HG03066 (cell line): ENCODE results near the gene WTAP.

Experiments
- ATAC-seq: cut with Tn5 transposase; IDR thresholded peaks from one replicate; pipeline ENCODE4 v1.9.1; 2021; ENCODE audit warnings: low read depth; ENCODE audit not compliant: unreplicated experiment

Gene WTAP

DNA sequence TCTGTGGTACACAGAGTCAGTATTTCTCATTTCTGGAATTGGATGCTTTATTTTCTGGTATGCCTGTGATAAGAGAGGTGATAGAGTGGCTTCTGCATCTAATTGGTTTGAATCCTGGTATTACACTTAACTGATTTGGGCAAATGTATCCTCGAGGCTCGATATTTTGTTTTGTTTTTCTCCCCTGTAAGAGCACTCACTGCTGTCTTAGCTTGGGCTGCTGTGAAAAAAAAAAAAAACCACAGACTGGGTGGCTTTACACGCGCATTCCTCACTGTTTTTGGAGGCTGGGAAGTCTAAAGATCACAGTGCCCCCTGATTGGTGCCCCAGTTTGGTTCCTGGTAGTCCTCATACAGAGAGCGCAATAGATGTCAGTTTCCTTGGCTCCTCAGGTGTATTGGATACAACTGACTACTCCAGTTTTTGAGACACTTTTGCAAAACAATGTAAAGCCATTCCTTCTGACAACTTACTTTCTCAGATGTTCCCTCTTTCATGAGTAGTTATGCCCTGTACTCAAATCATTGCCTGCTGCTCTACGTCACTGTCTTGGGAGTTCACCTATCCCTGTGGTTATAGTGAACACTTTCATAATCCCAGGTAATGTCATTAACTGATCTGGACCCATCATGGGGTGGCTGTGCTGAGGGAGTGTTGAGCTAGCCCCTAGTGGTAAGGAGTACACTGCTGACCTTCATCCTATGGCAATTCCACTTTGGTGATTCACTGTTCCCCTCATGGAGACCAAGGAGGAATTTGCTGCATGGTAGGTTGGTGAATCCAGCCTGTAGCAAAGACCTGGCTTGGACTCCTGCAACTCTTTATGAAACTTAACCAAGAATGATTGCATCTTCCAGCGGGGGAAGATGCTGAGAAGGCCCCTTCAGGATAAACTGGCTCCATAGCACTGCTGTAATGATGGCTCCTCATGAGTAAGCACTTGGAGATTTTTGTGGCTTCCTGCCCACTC, 31.0 kb downstream of the WTAP start:
- ATAC-seq = no peak

DNA sequence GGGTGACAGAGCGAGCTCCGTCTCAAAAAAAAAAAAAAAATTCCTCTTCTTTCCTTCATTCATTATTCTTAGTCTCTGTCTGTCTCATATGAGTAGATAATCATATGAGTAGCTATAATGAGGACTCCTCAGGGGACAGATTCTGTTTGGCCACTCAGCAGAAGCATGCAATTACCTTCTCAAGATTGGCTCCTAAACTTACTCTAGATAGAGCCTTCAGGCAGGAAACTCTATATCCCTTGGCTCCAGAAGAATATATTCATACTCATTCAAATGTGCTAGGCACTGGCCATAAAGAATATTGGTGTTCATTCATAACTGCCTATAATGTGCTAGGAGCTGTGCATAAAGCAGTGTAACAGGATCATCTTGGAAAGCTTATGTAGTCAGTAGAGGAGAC, 32.3 kb downstream of the WTAP start:
- no peak for ATAC-seq

DNA sequence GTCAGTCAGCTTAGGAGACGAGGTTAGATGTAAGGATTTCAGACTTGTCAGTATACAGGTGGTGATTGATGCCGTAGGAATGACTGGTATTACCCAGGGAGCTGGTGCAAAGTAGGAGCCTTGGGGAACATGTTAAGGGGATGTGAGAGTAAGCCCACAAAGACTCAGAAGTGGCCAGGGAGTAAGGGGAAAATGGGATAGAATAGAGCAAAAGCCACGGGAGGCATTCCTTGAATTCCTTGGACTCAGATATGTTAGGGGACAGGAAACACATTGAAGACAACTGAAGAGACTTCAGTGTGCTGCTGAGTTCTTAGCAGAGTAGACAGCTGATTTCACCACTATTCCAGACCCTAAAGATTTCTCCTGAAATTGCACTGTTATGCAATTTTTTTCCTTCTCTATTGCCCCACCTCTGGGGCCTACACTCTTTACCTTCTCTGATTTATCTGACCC, 33.3 kb downstream of the WTAP start:
- no peak for ATAC-seq

DNA sequence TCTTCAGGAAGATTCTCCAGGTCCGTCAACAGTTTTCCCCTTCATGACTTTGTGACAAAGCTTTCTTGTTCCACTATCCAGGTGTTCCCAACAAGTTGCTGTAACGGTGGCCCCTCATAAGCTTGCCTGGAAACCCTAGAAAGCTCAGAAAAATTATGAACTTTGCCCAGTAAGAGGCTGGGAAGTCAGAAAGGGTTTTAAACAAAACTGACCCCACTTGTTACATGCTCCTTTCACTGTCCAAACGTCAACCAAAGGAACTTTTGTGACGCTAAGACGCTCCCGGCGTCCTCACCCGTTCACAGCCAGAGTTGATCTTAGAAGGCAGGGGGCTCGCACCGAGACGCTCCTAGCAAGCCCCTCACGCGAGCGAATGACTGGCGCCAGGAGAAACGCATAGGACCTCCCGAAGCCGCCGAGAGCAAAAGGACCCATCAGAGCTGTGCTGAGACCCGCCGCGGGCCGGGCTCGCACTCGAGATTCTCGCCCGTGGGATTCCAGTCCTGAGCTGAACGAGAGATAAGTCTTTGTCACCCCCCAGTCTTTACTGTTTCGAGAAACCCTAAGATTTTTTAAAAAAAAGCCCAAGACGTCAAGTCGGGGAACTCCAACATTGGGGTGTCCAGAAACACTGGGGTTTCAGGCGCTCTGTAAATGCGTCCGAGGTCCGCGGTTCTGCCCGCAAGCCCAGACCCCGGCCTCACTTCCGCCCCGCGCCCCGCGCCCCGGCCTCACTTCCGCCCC, 34.0 kb downstream of the WTAP start:
- peak; percentile 3 for ATAC-seq

DNA sequence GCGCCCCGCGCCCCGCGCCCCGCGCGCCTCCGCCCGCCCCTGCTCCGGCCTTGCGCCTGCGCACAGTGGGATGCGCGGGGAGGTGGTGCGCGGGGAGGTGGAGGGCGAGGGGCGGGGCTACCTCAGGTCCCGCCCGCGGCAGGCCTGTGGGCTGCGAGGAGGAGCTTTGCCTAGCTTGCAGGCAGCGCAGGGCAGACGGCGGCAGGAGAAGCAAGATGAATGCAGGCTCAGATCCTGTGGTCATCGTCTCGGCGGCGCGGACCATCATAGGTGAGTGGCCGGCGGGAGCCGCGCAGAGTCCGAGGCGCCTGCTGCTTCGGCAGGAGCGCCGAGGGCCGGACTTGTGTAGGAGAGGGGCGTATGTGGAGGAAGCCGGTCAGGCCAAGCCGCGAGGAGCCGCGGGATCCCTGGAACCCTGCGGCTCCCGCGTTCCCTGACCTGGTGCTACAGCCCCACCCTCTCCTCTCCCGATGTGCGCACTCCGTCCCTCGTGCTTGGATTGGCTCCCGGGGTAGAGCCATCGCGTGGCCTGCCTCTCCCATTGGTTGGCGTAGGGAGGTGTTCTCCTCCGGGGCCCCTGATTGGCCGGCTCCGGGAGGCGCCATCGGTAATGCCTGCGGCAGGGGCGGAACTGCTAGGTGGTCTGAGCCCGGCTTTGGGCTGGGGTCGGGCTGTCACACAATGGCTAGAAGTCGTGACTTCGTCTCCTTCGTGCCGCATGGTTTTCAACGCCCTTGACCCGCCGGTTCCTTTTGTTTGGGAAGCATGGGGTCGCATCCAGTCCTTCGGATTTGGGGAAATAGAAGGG, 34.8 kb downstream of the WTAP start, which contains the start of gene ACAT2:
TSS of gene ACAT2 (plus strand) at position 173 of the 808 bp plus-strand sequence. CDS start at position 216, 43 bp downstream.
- peak; percentile 97 for ATAC-seq

DNA sequence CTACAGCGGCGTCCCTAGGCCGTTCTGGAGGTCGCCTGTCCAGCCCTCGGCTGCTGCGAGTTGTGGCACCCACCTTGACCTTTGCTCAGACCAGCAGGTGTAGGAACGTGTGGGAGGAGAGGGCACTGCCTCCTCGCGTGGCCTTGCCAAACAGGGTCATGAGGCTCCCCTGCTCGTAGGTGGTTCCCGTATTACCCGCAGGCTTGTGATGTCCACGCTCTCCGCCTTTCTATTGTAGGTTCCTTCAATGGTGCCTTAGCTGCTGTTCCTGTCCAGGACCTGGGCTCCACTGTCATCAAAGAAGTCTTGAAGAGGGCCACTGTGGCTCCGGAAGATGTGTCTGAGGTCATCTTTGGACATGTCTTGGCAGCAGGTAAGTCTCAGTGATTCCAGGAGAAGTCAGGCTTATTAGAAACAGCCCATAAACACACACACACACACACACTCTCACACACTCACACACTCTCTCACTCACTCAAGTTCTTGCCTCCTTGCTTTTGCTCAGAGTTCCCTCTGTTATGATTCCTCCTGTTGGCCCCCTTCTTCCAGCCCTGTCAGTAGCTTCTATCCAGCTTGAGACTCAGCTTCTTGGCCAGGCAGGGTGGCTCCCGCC, 35.5 kb downstream of the WTAP start:
- ATAC-seq = peak; percentile 2

DNA sequence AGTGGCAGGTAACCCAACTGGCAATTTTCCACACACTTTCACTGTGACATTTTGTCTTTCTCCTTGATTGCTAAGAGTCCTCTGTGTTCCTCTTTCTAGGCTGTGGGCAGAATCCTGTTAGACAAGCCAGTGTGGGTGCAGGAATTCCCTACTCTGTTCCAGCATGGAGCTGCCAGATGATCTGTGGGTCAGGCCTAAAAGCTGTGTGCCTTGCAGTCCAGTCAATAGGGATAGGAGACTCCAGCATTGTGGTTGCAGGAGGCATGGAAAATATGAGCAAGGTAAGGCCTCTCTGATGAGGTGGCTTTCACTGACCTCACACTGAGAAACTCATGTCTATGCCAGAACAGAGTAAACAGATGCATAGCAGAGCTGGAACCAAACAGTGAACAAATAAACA, 39.6 kb downstream of the WTAP start:
- ATAC-seq = no peak

DNA sequence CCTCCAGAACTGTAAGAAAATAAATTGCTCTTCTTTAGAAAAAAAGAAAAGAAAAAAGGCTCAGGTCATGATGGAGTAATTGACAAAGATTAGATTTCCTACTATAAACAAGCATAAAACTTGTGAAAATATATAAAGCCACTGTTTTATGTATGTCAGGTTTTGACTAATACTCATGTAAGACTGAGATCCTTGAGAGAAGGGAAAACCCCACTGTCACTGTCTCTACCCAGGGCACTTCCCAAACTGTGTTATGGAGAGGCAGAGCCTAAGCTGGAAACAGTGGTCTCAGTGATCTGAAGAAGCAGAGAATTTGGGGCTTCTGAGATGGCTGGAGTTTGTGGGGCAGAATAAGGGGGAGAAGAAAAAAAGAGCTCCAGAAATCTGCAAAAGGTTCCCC, 42.2 kb downstream of the WTAP start:
- no peak for ATAC-seq

DNA sequence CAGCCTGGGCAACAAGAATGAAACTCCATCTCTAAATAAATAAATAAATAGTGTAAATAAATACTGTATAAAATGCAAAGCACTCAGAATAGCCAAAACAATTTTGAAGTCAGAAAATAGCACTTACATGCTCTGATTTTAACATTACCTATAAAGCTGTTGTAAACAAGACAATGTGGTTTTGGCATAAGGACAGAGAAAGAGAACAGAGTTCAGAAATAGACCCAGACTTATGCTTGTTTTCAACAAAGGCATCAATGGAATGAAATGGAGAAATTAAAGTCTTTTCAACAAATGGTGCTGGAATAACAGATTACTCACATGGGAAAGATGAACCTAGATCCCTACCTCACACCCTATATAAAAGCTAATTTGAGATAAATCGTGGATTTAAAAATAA, 44.9 kb downstream of the WTAP start:
- no peak for ATAC-seq

DNA sequence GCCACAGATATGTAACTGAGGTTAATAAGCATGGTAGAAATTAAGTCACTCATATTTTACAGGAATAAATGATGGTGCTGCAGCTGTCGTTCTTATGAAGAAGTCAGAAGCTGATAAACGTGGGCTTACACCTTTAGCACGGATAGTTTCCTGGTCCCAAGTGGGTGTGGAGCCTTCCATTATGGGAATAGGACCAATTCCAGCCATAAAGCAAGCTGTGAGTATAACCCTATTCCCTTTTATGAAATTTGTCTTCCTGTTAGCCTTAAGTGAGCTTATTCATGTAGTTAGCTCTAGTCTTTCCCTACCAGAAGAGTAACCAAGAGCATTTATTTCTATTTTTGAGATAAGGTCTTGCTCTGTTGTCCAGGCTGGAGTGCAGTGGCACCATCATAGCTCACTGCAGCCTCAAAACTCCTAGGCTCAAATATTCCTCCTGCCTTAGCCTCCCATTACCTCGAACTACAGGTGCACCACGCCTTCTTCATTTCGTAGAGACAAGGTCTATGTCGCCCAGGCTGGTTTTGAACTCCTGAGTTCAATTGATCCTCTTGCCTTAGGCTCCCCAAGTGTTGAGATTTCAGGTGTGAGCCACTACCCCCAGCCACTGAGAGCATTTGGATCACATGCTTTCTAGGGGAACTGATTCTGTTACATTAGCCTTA, 50.1 kb downstream of the WTAP start:
- no peak for ATAC-seq

DNA sequence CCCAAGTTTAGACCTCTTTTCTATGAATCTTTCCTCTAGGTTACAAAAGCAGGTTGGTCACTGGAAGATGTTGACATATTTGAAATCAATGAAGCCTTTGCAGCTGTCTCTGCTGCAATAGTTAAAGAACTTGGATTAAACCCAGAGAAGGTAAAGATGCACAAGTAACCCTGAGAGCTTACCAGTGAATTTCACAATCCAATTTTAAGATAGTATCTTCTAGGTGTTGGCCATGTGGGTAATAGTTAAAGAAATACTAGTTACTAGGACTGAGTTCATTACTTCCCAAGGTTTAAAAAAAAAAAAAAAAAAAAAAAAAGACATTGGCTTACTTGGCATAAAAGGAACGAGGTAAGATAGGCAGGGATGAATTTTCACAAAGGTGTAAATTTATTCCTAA, 50.8 kb downstream of the WTAP start:
- ATAC-seq = no peak

DNA sequence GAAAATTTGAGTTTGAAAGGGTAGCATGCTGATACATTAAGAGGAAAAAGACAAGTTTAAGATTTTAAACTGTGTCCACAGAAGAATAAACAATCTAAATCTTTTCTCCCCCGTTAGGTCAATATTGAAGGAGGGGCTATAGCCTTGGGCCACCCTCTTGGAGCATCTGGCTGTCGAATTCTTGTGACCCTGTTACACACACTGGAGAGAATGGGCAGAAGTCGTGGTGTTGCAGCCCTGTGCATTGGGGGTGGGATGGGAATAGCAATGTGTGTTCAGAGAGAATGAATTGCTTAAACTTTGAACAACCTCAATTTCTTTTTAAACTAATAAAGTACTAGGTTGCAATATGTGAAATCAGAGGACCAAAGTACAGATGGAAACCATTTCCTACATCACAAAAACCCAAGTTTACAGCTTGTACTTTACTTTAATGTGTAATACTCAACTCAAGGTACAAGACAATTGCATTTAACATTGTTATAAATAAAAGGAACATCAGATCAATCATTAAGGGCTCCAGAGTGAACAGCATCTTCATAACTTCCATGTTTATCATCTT, 51.3 kb downstream of the WTAP start:
- ATAC-seq = no peak

DNA sequence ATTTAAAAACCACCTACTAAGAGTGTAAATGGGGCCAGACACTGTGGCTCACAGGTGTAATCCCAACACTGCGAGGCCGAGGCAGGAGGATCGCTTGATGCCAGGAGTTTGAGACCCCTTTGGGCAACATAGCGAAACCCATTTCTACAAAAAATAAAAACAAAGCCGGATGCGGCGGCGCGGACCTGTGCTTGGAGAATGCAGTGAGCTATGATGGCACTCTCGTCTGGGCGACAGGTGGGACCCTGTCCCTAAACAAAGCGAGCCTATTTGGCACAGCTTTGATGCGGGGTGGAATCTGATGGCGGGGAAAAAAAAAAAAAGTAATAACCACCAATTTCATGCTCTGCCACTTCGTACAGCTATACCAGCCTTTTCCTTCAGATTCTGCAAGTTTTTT, 61.0 kb downstream of the WTAP start:
- no peak for ATAC-seq

DNA sequence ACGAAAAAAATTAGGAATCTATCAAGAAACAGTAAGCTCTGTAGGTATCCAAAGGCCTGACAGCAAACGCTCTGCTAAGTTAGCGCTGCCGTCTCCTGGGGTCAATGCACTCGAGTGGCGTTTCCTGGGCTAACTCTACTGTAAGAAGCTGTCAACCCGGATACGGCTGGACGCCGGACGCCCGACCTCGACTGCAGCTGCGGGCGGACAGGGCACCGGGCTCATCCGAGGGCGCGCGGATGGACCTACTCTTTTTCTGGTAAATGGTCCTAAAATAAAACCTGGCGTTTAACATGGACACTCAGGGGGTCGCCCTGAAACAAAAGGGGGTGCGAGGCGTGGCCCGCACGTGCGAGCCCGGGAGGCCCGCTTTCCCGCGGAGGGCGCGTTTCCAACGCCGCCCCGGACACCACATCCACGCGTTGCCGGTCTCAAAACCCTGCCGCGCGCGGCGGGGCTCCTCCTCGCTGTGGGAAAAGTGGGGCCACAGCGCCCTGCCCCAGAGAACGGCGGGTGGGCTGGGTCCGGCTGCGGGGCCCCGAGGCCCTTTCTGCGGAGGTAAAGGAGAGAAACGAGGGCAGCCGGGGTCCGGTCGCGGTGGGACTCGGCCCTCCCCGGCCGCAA, 61.6 kb downstream of the WTAP start:
- ATAC-seq = no peak

DNA sequence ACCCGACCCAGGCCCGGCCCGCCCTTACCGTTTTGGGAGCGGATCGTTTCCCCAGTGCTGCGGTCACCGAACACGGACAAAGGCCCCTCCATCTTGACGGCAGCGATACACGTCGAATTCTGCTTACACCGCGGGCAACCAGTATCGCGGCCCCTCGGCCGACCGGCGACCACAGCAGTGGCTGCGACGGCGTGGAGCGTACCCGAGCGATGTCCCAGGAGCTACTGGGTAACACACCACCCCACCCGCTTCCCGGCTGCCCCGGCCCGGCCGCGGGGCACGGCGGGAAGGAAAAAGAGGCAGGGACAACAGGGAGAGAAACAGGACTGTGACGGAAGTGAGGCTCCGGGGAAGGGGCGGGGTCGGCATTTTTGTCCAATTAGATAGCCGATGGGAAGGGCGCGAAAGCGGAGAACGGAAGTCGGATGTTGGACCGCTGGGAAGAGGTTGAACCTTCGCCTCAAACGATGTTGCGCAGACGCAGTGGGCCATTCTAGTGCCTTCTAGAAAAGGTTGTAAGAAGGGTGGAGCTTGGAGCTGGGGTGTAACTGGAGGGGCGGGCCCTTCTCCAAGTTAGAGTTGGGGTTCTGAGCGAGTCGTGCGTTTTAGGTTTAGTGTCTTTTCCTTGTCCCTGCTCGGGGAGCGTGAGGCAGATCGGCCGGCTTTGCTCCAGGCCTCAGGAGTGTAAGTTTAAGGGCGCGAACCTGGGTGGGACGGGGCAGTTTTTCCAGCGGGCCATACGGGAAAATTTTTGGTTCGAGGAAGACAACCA, 62.3 kb downstream of the WTAP start, which contains the start of gene TCP1:
TSS of gene TCP1 (minus strand) at position 226 of the 772 bp plus-strand sequence. CDS start at position 92, 134 bp downstream.
- ATAC-seq = peak; percentile 66

DNA sequence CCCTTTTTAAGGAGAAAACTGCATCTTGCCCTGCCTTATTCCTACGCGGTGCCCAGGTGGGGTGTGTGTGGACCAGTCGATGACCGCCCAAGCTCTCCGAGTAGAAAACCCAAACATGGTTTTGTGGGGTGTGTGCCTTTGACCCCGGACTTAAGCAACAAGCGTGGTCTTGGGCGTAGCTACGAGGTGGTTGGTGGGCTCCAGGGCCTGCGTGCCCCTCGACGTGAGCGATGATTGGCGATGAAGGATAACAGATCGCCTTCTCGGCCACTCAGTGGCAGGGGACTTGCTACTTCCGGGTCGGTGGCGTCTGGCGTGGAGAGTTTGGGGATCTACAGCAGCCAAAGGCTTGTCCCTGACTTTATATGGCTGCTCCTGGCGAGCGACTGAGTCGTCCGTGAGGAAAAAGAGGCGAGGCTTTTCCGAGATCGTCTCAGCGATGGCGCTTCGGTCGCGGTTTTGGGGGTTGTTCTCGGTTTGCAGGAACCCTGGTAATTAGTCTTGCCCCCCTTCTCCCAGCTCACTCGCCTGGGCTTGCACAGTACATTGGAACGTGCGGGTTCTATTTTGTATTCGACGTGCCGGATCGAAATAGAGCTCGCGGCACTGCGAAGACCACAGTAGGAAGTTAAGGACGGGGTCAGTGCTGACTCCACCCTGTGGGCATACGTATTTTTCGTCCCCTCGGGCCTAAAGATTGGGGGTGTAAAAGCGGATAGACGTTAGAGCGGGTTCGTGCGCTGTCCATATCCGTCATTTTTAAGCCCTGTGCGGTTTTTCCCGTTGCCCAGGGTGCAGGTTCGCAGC, 63.0 kb downstream of the WTAP start, which contains the start of gene MRPL18:
TSS of gene MRPL18 (plus strand) at position 319 of the 807 bp plus-strand sequence. CDS start at position 440, 121 bp downstream.
- peak; percentile 83 for ATAC-seq

DNA sequence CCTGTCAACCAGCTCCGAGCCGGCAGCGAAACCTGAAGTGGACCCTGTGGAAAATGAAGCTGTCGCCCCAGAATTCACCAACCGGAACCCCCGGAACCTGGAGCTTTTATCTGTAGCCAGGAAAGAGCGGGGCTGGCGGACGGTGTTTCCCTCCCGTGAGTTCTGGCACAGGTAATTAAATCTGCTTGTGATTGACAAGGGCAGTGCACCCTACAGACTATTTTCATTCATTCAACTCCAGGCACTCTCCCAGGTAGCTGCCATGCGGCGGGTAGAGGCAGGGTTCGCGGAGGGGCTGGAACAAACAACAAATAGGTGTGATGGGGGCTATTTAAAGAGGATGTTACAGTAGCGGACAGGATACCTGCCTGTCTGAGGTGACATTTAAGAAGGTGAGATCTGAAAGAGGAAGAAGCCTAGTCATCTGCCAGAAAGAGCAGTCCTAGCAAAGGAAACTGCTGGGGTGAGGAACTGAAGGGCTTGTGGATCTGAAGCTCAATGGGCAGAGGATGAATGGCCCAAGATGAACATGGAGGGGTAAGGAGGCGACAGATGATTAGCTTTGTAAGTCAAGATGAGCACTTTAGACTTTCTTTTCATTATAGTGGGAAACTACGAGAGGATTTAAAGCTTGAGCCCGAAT, 63.8 kb downstream of the WTAP start:
- ATAC-seq = no peak
